Adipose tissue (tissue), 3 donors: ENCODE results near the gene EXD3. TPM values are rescaled to one million over a fixed set of nuclear protein-coding genes. Genes with fewer than 3 reads are reported as not detected.

ENCODE experiments used
- H3K27ac ChIP-seq: one replicate; pipeline ENCODE4 v1.5.1; 2013; ENCODE audit warnings: low read depth, low read length
- WGBS, 3 donors: extraction: QIAGEN DNeasy Blood & Tissue Kit; methylation state at CpG; one replicate each; pipeline ENCODE4 v1.1.7; 2013; 5-methylcytosine and 5-hydroxymethylcytosine counted together
- polyA plus RNA-seq, 3 donors: library from polyadenylated mRNA; stranded (reverse); fragments of 200-250 nt; gene quantifications; one replicate each; pipeline ENCODE4 v1.2.3, GENCODE V29; 2013
- donor health status: healthy with polysubstance abuse.
- donor health status: Bipolar disorder and iron deficiency.
- donor health status: healthy.

The EXD3 gene
- polyA plus RNA-seq, 3 donors = 7.6 to 38.5 (median 14.0) TPM

- no peak overlapping the region for H3K27ac ChIP-seq
- 35 to 81% (median 79%) methylated on average over 27 to 28 of the region's 28 CpGs for WGBS, 3 donors
These were observed 110.7 kb downstream of the EXD3 start for GRCh38 chr9:137311986-137312851.

- WGBS, 3 donors = 14 to 78% (median 70%) methylated on average over 21 to 27 of the region's 27 CpGs
- no peak overlapping the region for H3K27ac ChIP-seq
These were observed 111.6 kb downstream of the EXD3 start for GRCh38 chr9:137311171-137311985.

- H3K27ac ChIP-seq = no peak overlapping the region
- WGBS, 3 donors = 54 to 81% (median 78%) methylated on average over 20 of the region's 20 CpGs
These were observed 112.5 kb downstream of the EXD3 start for GRCh38 chr9:137310189-137311052.

- WGBS, 3 donors = 80 to 89% (median 87%) methylated on average over 15 of the region's 15 CpGs
- no peak overlapping the region for H3K27ac ChIP-seq
These were observed 113.4 kb downstream of the EXD3 start for GRCh38 chr9:137309368-137310188.

- no peak overlapping the region for H3K27ac ChIP-seq
- 56 to 75% (median 67%) methylated on average over 20 of the region's 20 CpGs for WGBS, 3 donors
These were observed 114.8 kb downstream of the EXD3 start for GRCh38 chr9:137308057-137308619.

- H3K27ac ChIP-seq = no peak overlapping the region
- 15 to 38% (median 33%) methylated on average over 30 of the region's 30 CpGs for WGBS, 3 donors
These were observed 115.5 kb downstream of the EXD3 start for GRCh38 chr9:137307255-137308056.

GRCh38 chr9:137306850-137307254 lies 116.1 kb downstream of the EXD3 start:
- 17 to 42% (median 24%) methylated on average over 22 to 23 of the region's 23 CpGs for WGBS, 3 donors
- H3K27ac ChIP-seq = no peak overlapping the region

GRCh38 chr9:137306066-137306849 lies 116.7 kb downstream of the EXD3 start:
- WGBS, 3 donors = 18 to 24% (median 21%) methylated on average over 25 to 30 of the region's 30 CpGs
- peak overlapping the region; percentile 51 for H3K27ac ChIP-seq

GRCh38 chr9:137305798-137306065 lies 117.2 kb downstream of the EXD3 start:
- 10 to 20% (median 12%) methylated on average over 7 to 8 of the region's 8 CpGs for WGBS, 3 donors
- H3K27ac ChIP-seq = peak overlapping the region; percentile 32

GRCh38 chr9:137305060-137305797 lies 117.7 kb downstream of the EXD3 start:
- peak overlapping the region; percentile 32 for H3K27ac ChIP-seq
- WGBS, 3 donors = 9 to 19% (median 15%) methylated on average over 35 to 36 of the region's 36 CpGs

- WGBS, 3 donors = 34 to 37% (median 37%) methylated on average over 16 of the region's 16 CpGs
- H3K27ac ChIP-seq = no peak overlapping the region
These were observed 118.4 kb downstream of the EXD3 start for GRCh38 chr9:137304383-137305059.

- WGBS, 3 donors = 78 to 91% (median 88%) methylated on average over 22 of the region's 22 CpGs
- H3K27ac ChIP-seq = no peak overlapping the region
These were observed 119.0 kb downstream of the EXD3 start for GRCh38 chr9:137303893-137304382.

- 51 to 69% (median 54%) methylated on average over 23 of the region's 23 CpGs for WGBS, 3 donors
These were observed 119.6 kb downstream of the EXD3 start for GRCh38 chr9:137303151-137303892.

GRCh38 chr9:137302449-137303150 lies 120.4 kb downstream of the EXD3 start:
- no peak overlapping the region for H3K27ac ChIP-seq
- 4 to 13% (median 7%) methylated on average over 47 to 78 of the region's 78 CpGs for WGBS, 3 donors

More at GRCh38 chr9:137303151-137303892, 119.6 kb downstream of the EXD3 start:
- no peak overlapping the region for H3K27ac ChIP-seq
